GM15510 (cell line): ENCODE results near the gene LPP.

Source experiments
- POLR2A ChIP-seq: IDR thresholded peaks from 3 replicates; pipeline ENCODE4 v1.6.1; 2011; ENCODE audit warnings: borderline replicate concordance; ENCODE audit not compliant: insufficient read length; ENCODE audit errors: extremely low read depth

LPP gene

GRCh38 chr3:188239035-188239434 lies 85.1 kb downstream of the LPP start:
- TF ChIP-seq POLR2A, result no peak

- TF ChIP-seq POLR2A, result no peak
These were observed 85.6 kb downstream of the LPP start for GRCh38 chr3:188239577-188239976.

GRCh38 chr3:188240189-188240981 lies 86.4 kb downstream of the LPP start:
- no peak for TF ChIP-seq POLR2A

GRCh38 chr3:188241072-188241471 lies 87.1 kb downstream of the LPP start:
- no peak for TF ChIP-seq POLR2A

GRCh38 chr3:188241883-188242282 lies 87.9 kb downstream of the LPP start:
- no peak for TF ChIP-seq POLR2A

GRCh38 chr3:188242436-188243123 lies 88.6 kb downstream of the LPP start:
- no peak for TF ChIP-seq POLR2A

GRCh38 chr3:188243124-188243795 lies 89.3 kb downstream of the LPP start:
- no peak for TF ChIP-seq POLR2A

- TF ChIP-seq POLR2A, result no peak
These were observed 90.5 kb downstream of the LPP start for GRCh38 chr3:188244395-188244861.

- no peak for TF ChIP-seq POLR2A
These were observed 92.9 kb downstream of the LPP start for GRCh38 chr3:188246905-188247304.

GRCh38 chr3:188248036-188248561 lies 94.1 kb downstream of the LPP start:
- TF ChIP-seq POLR2A, result no peak

GRCh38 chr3:188253123-188253793 lies 99.3 kb downstream of the LPP start:
- TF ChIP-seq POLR2A, result no peak

- TF ChIP-seq POLR2A, result no peak
These were observed 100.0 kb downstream of the LPP start for GRCh38 chr3:188253800-188254452.

GRCh38 chr3:188254520-188255070 lies 100.6 kb downstream of the LPP start:
- no peak for TF ChIP-seq POLR2A

- TF ChIP-seq POLR2A, result no peak
These were observed 101.2 kb downstream of the LPP start for GRCh38 chr3:188255190-188255589.
